ENCODE data around the gene EFEMP2. TPM values are rescaled to one million over a fixed set of nuclear protein-coding genes. Genes with fewer than 3 reads are reported as not detected.

EFEMP2 gene
- total and polyA plus RNA-seq, 2 donors (not counting 1 experiment from before 2014, with no cell fraction given) = 9.5 to 14.7 TPM

DNA sequence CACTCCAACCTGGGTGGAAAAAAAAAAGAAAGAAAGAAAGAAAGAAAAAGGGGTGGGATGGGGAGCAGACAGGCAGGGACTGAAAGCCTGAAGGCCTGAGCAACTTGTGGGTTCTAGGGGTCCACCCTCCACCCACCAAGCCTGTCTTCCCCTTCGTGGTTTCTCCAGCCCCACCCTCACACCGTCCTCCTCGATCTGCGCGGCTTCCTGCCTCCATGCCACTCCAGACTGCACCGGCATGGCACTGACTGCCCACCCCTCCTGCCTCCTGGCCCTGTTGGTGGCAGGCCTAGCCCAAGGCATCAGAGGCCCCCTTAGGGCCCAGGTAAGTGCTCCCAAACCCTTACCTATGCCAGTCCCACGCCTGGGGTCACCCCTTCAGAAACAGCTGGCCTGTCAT is 7.0 kb upstream of the EFEMP2 start, which contains the start of gene CTSW:
CTSW (plus strand) TSS at position 221 of the 400 bp plus-strand sequence; CDS start at position 239, 18 bp downstream.
- no peak within 1 kb of the TSS for H3K27ac ChIP-seq (ENCODE audit: low read length in 2 of 2)
- H3K27me3 ChIP-seq (replicated peaks in 1 of 4; ENCODE audit: control extremely low read depth in 1 of 4, control insufficient read depth in 3 of 4, insufficient read depth in 4 of 4, low read length in 3 of 4) = no peaks in the 10 kb centered on the region
- peak within 1 kb of the TSS; percentile 22 for H3K4me2 ChIP-seq (replicated peaks; ENCODE audit: low read depth, low read length, poor library complexity, severe bottlenecking)
- Mint-ChIP-seq H3K27me3 (no peaks in the 10 kb centered on the region), H3K4me3 (no peak within 1 kb of the TSS), H3K4me1 (peaks cover 20% of the 10 kb centered on the region), H3K9me3 (ENCODE audit: insufficient read depth) (no peaks in the 10 kb centered on the region), H3K27ac (peak within 1 kb of the TSS; percentile 46)
- no peak within 1 kb of the TSS for H3K4me3 ChIP-seq (ENCODE audit: control extremely low read depth in 1 of 5, extremely low read depth in 1 of 5, insufficient read depth in 1 of 5, low read depth in 2 of 5, low read length in 4 of 5)
- TF ChIP-seq, protein P1, sequence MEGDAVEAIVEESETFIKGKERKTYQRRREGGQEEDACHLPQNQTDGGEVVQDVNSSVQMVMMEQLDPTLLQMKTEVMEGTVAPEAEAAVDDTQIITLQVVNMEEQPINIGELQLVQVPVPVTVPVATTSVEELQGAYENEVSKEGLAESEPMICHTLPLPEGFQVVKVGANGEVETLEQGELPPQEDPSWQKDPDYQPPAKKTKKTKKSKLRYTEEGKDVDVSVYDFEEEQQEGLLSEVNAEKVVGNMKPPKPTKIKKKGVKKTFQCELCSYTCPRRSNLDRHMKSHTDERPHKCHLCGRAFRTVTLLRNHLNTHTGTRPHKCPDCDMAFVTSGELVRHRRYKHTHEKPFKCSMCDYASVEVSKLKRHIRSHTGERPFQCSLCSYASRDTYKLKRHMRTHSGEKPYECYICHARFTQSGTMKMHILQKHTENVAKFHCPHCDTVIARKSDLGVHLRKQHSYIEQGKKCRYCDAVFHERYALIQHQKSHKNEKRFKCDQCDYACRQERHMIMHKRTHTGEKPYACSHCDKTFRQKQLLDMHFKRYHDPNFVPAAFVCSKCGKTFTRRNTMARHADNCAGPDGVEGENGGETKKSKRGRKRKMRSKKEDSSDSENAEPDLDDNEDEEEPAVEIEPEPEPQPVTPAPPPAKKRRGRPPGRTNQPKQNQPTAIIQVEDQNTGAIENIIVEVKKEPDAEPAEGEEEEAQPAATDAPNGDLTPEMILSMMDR (IDR thresholded peaks at IDR 0.05) = no peak
- TF ChIP-seq EZH2 (IDR thresholded peaks at IDR 0.05; ENCODE audit: borderline replicate concordance, insufficient read depth, low read depth, low read length, poor library complexity, severe bottlenecking) = no peak
- whole genome bisulfite sequencing (ENCODE audit: insufficient coverage) = 2% methylated on average over 6 of the region's 7 CpGs
- no peak within 1 kb of the TSS for H3K9ac ChIP-seq (ENCODE audit: low read length)
- H2AFZ ChIP-seq (ENCODE audit: insufficient read depth, low read depth, low read length, poor library complexity, severe bottlenecking) = no peak within 1 kb of the TSS
- intact Hi-C loops (cut with micrococcal nuclease) = no loop called here
- H3K36me3 ChIP-seq (replicated peaks in 1 of 2; ENCODE audit: control extremely low read depth in 1 of 2, control insufficient read depth in 1 of 2, extremely low read depth in 1 of 2, insufficient read depth in 2 of 2, low read length in 1 of 2) = peaks cover 0 to 14% of the 10 kb centered on the region in 2 experiments
- H3K4me1 ChIP-seq (ENCODE audit: control insufficient read depth in 2 of 2, insufficient read depth in 2 of 2, low read length in 2 of 2) = peaks cover 5 to 25% of the 10 kb centered on the region in 2 donors
- DNase-seq (no peak), ATAC-seq (ENCODE audit: low read depth) (no peak)
- H3K79me2 ChIP-seq (ENCODE audit: control insufficient read depth, insufficient read depth, low read length) = peaks cover 15% of the 10 kb centered on the region
- POLR2A ChIA-PET = interaction anchor here (1.0 kb wide), 1 partner anchor 10 kb away, joined by 4 read pairs; no protein-coding TSS in a partner anchor
- CTCF ChIA-PET = interaction anchor here (1.1 to 2.8 kb wide), 2 partner anchors 8 to 61 kb away, joined by 3 to 15 read pairs; partner anchors contain the start of gene FIBP
- no peaks in the 10 kb centered on the region for H3K9me3 ChIP-seq (ENCODE audit: control extremely low read depth in 1 of 3, control insufficient read depth in 2 of 3, insufficient read depth in 1 of 3, low read length in 2 of 3)
- no peaks in the 10 kb centered on the region for H4K20me1 ChIP-seq (ENCODE audit: control insufficient read depth, insufficient read depth, low read length, poor library complexity, severe bottlenecking)

Measured in B cell (primary cell).